Measurements from ENCODE around the gene SPEF2.

GRCh38 chr5:35823347-35824098 lies 205.9 kb downstream of the SPEF2 start:
- TF ChIP-seq ZBTB20 (tag by site-specific recombination; IDR thresholded peaks at IDR 0.05) (no peak), ZNF391 (tag by site-specific recombination; IDR thresholded peaks at IDR 0.05; ENCODE audit: borderline replicate concordance, low read depth) (no peak), CTCF (tag by site-specific recombination; IDR thresholded peaks at IDR 0.05) (no peak), ZNF138 (tag by site-specific recombination; IDR thresholded peaks at IDR 0.05; ENCODE audit: borderline replicate concordance) (no peak), ZNF292 (tag by site-specific recombination; IDR thresholded peaks at IDR 0.05; ENCODE audit: borderline replicate concordance, low read depth) (no peak), ZSCAN18 (tag by site-specific recombination; IDR thresholded peaks at IDR 0.05) (no peak), ZNF513 (tag by site-specific recombination; IDR thresholded peaks at IDR 0.05) (no peak), ZNF785 (tag by site-specific recombination; IDR thresholded peaks at IDR 0.05) (no peak), REST (tag by site-specific recombination; IDR thresholded peaks at IDR 0.05) (no peak), ZNF335 (tag by site-specific recombination; conservative IDR thresholded peaks at IDR 0.05) (no peak)

Measured in HEK293 (cell line).